ENCODE data around the gene OR10D3. TPM values are rescaled to one million over a fixed set of nuclear protein-coding genes. Genes with fewer than 3 reads are reported as not detected.

Gene OR10D3
- total and polyA plus RNA-seq, 2 donors from 2014 or later: not detected

DNA sequence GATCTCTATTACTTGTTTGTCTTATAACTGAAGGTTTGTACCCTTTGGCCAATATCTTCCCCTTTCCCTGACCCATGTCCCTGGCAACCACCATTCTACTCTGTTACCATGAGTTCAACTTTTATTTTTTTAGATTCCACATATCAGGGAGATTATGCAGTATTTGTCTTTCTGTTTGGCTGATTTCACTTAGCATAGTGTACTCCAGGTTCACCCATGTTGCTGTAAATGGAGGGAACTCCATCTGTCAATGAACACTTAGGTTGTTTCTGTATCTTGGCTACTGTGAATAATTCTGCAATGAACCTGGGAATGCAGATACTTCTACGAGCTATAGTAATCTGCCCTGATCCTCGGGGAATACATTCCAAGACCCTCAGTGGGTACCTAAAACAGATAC is 14.9 kb downstream of the OR10D3 start:
- Histone ChIP-seq H3K27ac (ENCODE audit: low read depth in 2 of 2, low read length in 2 of 2) (no peak overlapping the region), H3K4me1 (ENCODE audit: control insufficient read depth in 2 of 3, insufficient read depth in 2 of 3, low read depth in 1 of 3, low read length in 3 of 3) (no peaks in the 10 kb centered on the region), H3K4me3 (ENCODE audit: low read length in 3 of 3) (no peak overlapping the region), H3K9ac (ENCODE audit: low read length in 3 of 3) (no peak overlapping the region), H3K36me3 (ENCODE audit: control insufficient read depth in 2 of 3, insufficient read depth in 3 of 3, low read length in 3 of 3) (no peaks in the 10 kb centered on the region), H3K27me3 (ENCODE audit: control insufficient read depth, insufficient read depth, low read length) (no peaks in the 10 kb centered on the region), H3K9me3 (ENCODE audit: control insufficient read depth in 2 of 3, insufficient read depth in 1 of 3, low read length in 3 of 3) (no peaks in the 10 kb centered on the region)
- no peak for TF ChIP-seq CTCF (IDR thresholded peaks at IDR 0.05; ENCODE audit: borderline replicate concordance, extremely low read depth, insufficient read depth)
- intact Hi-C loops (cut with DNase I): no loop called here
- DNase-seq: no peak
- FAIRE-seq: no peak

DNA sequence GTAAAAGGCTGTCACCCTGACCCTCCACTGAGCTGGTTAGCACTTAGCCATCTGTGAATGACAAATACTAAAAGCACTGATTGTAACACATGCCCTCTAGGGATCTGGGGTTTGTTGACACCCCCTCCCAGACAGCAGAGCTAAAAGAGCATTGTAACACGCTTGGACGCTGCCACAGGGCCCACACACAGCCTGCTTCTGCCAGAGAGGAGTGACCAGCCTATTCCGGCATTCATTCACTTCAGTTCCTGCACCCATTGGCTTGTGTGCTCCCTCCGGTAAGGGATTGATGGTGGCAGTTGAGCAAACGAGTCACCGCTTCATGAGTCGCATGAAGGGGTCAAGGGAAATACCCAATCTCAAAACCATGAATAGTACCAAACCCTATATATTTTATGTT is 15.8 kb downstream of the OR10D3 start:
- no peak for TF ChIP-seq CTCF (IDR thresholded peaks at IDR 0.05; ENCODE audit: borderline replicate concordance, extremely low read depth, insufficient read depth)
- FAIRE-seq (no peak), DNase-seq (no peak)
- intact Hi-C loops (cut with DNase I): no loop called here
- H3K9me3 ChIP-seq (ENCODE audit: control insufficient read depth in 2 of 3, insufficient read depth in 1 of 3, low read length in 3 of 3): no peaks in the 10 kb centered on the region
- no peaks in the 10 kb centered on the region for H3K4me1 ChIP-seq (ENCODE audit: control insufficient read depth in 2 of 3, insufficient read depth in 2 of 3, low read depth in 1 of 3, low read length in 3 of 3)
- no peaks in the 10 kb centered on the region for H3K27me3 ChIP-seq (ENCODE audit: control insufficient read depth, insufficient read depth, low read length)
- H3K36me3 ChIP-seq (ENCODE audit: control insufficient read depth in 2 of 3, insufficient read depth in 3 of 3, low read length in 3 of 3): no peaks in the 10 kb centered on the region
- H3K4me3 ChIP-seq (ENCODE audit: low read length in 3 of 3): no peak overlapping the region
- H3K27ac ChIP-seq (ENCODE audit: low read depth in 2 of 2, low read length in 2 of 2): no peak overlapping the region
- no peak overlapping the region for H3K9ac ChIP-seq (ENCODE audit: low read length in 3 of 3)

GRCh38 chr11:124199702-124200101 is 16.6 kb downstream of the OR10D3 start:
- H3K27ac ChIP-seq (ENCODE audit: low read depth in 2 of 2, low read length in 2 of 2): no peak overlapping the region
- no peak for TF ChIP-seq CTCF (IDR thresholded peaks at IDR 0.05; ENCODE audit: borderline replicate concordance, extremely low read depth, insufficient read depth)
- no peaks in the 10 kb centered on the region for H3K4me1 ChIP-seq (ENCODE audit: control insufficient read depth in 2 of 3, insufficient read depth in 2 of 3, low read depth in 1 of 3, low read length in 3 of 3)
- intact Hi-C loops (cut with DNase I): no loop called here
- DNase-seq (no peak), FAIRE-seq (no peak)
- H3K4me3 ChIP-seq (ENCODE audit: low read length in 3 of 3): no peak overlapping the region
- no peaks in the 10 kb centered on the region for H3K9me3 ChIP-seq (ENCODE audit: control insufficient read depth in 2 of 3, insufficient read depth in 1 of 3, low read length in 3 of 3)
- no peaks in the 10 kb centered on the region for H3K27me3 ChIP-seq (ENCODE audit: control insufficient read depth, insufficient read depth, low read length)
- H3K36me3 ChIP-seq (ENCODE audit: control insufficient read depth in 2 of 3, insufficient read depth in 3 of 3, low read length in 3 of 3): no peaks in the 10 kb centered on the region
- no peak overlapping the region for H3K9ac ChIP-seq (ENCODE audit: low read length in 3 of 3)

DNA sequence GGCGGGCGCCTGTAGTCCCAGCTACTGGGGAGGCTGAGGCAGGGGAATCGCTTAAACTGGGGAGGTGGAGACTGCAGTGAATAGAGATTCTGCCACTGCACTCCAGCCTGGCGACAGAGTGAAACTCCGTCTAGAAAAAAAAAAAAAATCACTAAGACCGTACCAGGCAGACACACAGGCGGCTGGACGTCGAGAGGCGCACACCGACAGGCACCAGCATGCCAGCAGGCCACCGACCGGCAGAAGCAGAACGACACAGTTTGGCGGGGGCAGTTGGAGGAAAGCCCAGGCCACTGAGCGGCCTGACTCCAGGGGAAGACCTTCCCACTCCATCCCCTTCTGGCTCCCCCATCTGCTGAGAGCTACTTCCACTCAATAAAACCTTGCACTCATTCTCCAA is 17.5 kb downstream of the OR10D3 start:
- H3K9me3 ChIP-seq (ENCODE audit: control insufficient read depth in 2 of 3, insufficient read depth in 1 of 3, low read length in 3 of 3): no peaks in the 10 kb centered on the region
- no peaks in the 10 kb centered on the region for H3K27me3 ChIP-seq (ENCODE audit: control insufficient read depth, insufficient read depth, low read length)
- no peak overlapping the region for H3K27ac ChIP-seq (ENCODE audit: low read depth in 2 of 2, low read length in 2 of 2)
- no peak overlapping the region for H3K4me3 ChIP-seq (ENCODE audit: low read length in 3 of 3)
- DNase-seq (no peak), FAIRE-seq (no peak)
- H3K9ac ChIP-seq (ENCODE audit: low read length in 3 of 3): no peak overlapping the region
- no peaks in the 10 kb centered on the region for H3K36me3 ChIP-seq (ENCODE audit: control insufficient read depth in 2 of 3, insufficient read depth in 3 of 3, low read length in 3 of 3)
- no peaks in the 10 kb centered on the region for H3K4me1 ChIP-seq (ENCODE audit: control insufficient read depth in 2 of 3, insufficient read depth in 2 of 3, low read depth in 1 of 3, low read length in 3 of 3)
- intact Hi-C loops (cut with DNase I): no loop called here
- no peak for TF ChIP-seq CTCF (IDR thresholded peaks at IDR 0.05; ENCODE audit: borderline replicate concordance, extremely low read depth, insufficient read depth)
